ENCODE data around the gene TMEM120A.

The TMEM120A gene

DNA sequence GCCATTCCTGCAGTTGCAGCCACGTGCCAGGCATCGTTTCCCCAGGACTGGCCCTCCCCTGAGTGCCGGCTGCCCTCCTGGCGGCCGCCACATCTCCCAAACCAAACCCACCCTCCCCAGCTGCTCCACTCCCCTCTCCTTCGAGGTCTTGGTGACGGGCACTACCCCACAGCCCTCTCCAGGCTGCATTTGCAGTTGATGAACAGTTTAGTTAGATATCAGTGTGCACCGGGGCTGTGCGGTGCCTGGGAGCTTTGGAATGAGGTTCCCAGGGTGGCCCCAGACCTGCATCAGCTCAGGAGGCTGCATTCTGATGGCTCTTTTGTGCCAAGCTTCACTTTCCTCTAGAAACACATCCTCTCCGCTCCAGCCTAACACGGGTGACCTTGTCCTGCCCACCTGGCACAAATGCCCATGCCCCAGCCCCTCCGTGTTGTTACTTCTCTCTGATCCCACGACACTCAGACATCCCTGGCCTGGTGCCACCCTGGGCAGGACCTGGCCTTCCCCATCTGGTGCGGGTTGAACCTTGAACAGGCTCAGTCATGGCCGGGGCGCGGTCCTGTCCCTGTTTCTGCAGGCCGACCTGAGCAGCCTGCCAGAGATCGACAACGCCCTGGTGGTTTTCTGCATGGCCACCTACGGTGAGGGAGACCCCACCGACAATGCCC is 14.5 kb downstream of the TMEM120A start:
- Histone ChIP-seq H3K36me3 (ENCODE audit: insufficient read depth, low read length) (peaks cover 19% of the 10 kb centered on the region; the same call in 1 of the 2 replicates), H3K9me2 (ENCODE audit: low read depth, low read length) (no peaks in the 10 kb centered on the region)

GRCh38 chr7:75977743-75978142 is 16.7 kb downstream of the TMEM120A start:
- Histone ChIP-seq H3K79me2 (ENCODE audit: insufficient read depth, low read length) (no peaks in the 10 kb centered on the region), H3K4me3 (ENCODE audit: low read depth, low read length, poor library complexity, severe bottlenecking) (no peak overlapping the region), H2AFZ (ENCODE audit: low read length) (no peak overlapping the region), H3K9me2 (ENCODE audit: low read depth, low read length) (no peaks in the 10 kb centered on the region), H3K27me3 (ENCODE audit: insufficient read depth, low read length) (no peaks in the 10 kb centered on the region), H3K9ac (ENCODE audit: low read length) (no peak overlapping the region), H4K20me1 (ENCODE audit: insufficient read depth, low read length) (no peaks in the 10 kb centered on the region), H3K4me2 (ENCODE audit: low read length) (no peak overlapping the region), H3K36me3 (ENCODE audit: insufficient read depth, low read length) (peaks cover 19% of the 10 kb centered on the region; the same call in 1 of the 2 replicates), H3K4me1 (ENCODE audit: insufficient read depth, low read length, severe bottlenecking) (no peaks in the 10 kb centered on the region), H3K9me3 (ENCODE audit: low read length) (no peaks in the 10 kb centered on the region), H3F3A (ENCODE audit: insufficient read depth, low read length) (no peaks in the 10 kb centered on the region), H3K27ac (ENCODE audit: low read depth, low read length, poor library complexity, severe bottlenecking) (no peak overlapping the region)
- TF ChIP-seq CTCF (IDR thresholded peaks at IDR 0.05; ENCODE audit: low read length), result no peak
- TF ChIP-seq EZH2 (IDR thresholded peaks at IDR 0.05; ENCODE audit: borderline replicate concordance, low read length), result no peak

More for the DNA sequence above, 14.5 kb downstream of the TMEM120A start:
- Histone ChIP-seq H2AFZ (ENCODE audit: low read length) (no peak overlapping the region), H3K4me1 (ENCODE audit: insufficient read depth, low read length, severe bottlenecking) (no peaks in the 10 kb centered on the region), H3K4me3 (ENCODE audit: low read depth, low read length, poor library complexity, severe bottlenecking) (no peak overlapping the region), H3K9me3 (ENCODE audit: low read length) (no peaks in the 10 kb centered on the region), H3F3A (ENCODE audit: insufficient read depth, low read length) (no peaks in the 10 kb centered on the region), H3K79me2 (ENCODE audit: insufficient read depth, low read length) (no peaks in the 10 kb centered on the region), H3K27me3 (ENCODE audit: insufficient read depth, low read length) (no peaks in the 10 kb centered on the region), H3K9ac (ENCODE audit: low read length) (no peak overlapping the region), H4K20me1 (ENCODE audit: insufficient read depth, low read length) (no peaks in the 10 kb centered on the region), H3K27ac (ENCODE audit: low read depth, low read length, poor library complexity, severe bottlenecking) (no peak overlapping the region), H3K4me2 (ENCODE audit: low read length) (no peak overlapping the region)
- TF ChIP-seq EZH2 (IDR thresholded peaks at IDR 0.05; ENCODE audit: borderline replicate concordance, low read length) (no peak), CTCF (IDR thresholded peaks at IDR 0.05; ENCODE audit: low read length) (no peak)

- H3F3A ChIP-seq (ENCODE audit: insufficient read depth, low read length), result no peaks in the 10 kb centered on the region
- H2AFZ ChIP-seq (ENCODE audit: low read length), result no peak overlapping the region
- H3K79me2 ChIP-seq (ENCODE audit: insufficient read depth, low read length), result no peaks in the 10 kb centered on the region
- H3K4me3 ChIP-seq (ENCODE audit: low read depth, low read length, poor library complexity, severe bottlenecking), result no peak overlapping the region
- no peak for TF ChIP-seq EZH2 (IDR thresholded peaks at IDR 0.05; ENCODE audit: borderline replicate concordance, low read length)
- TF ChIP-seq CTCF (IDR thresholded peaks at IDR 0.05; ENCODE audit: low read length), result no peak
- no peaks in the 10 kb centered on the region for H4K20me1 ChIP-seq (ENCODE audit: insufficient read depth, low read length)
- no peaks in the 10 kb centered on the region for H3K9me3 ChIP-seq (ENCODE audit: low read length)
- H3K27me3 ChIP-seq (ENCODE audit: insufficient read depth, low read length), result no peaks in the 10 kb centered on the region
- H3K4me1 ChIP-seq (ENCODE audit: insufficient read depth, low read length, severe bottlenecking), result no peaks in the 10 kb centered on the region
- H3K36me3 ChIP-seq (ENCODE audit: insufficient read depth, low read length), result peaks cover 10% of the 10 kb centered on the region; the same call in 1 of the 2 replicates
- H3K27ac ChIP-seq (ENCODE audit: low read depth, low read length, poor library complexity, severe bottlenecking), result no peak overlapping the region
- no peak overlapping the region for H3K9ac ChIP-seq (ENCODE audit: low read length)
- H3K4me2 ChIP-seq (ENCODE audit: low read length), result no peak overlapping the region
- H3K9me2 ChIP-seq (ENCODE audit: low read depth, low read length), result no peaks in the 10 kb centered on the region
Observed at GRCh38 chr7:75971961-75972763, 22.2 kb downstream of the TMEM120A start.

All from OCI-LY1 (cell line).